Measurements from ENCODE around the gene ASH1L. TPM values are rescaled to one million over a fixed set of nuclear protein-coding genes. Genes with fewer than 3 reads are reported as not detected.
A peak's percentile ranks its signal among the peaks of the same experiment; 100 is the strongest.

ASH1L gene
- total and polyA plus RNA-seq, 9 of the 15 experiments (the other 6 are each of a cell fraction or from before 2014, with no cell fraction given): 2.0 to 23.3 (median 14.6) TPM

- TF ChIP-seq SREBF1 (IDR thresholded peaks at IDR 0.05; ENCODE audit: borderline replicate concordance, low read depth, low read length): no peak
- TF ChIP-seq NFE2 (IDR thresholded peaks at IDR 0.05; ENCODE audit: low read depth): no peak
- no peak for TF ChIP-seq MEF2D (tag; conservative IDR thresholded peaks at IDR 0.05; ENCODE audit: low read depth)
- TF ChIP-seq PTRF (tag; IDR thresholded peaks at IDR 0.05): no peak
- no peak for TF ChIP-seq ZNF121 (CRISPR knock-in tag; conservative IDR thresholded peaks at IDR 0.05)
- no peak for TF ChIP-seq ZNF77 (CRISPR knock-in tag; IDR thresholded peaks at IDR 0.05)
- TF ChIP-seq SUPT5H (IDR thresholded peaks at IDR 0.05): peak; percentile 74
- no peak for TF ChIP-seq ZNF212 (CRISPR knock-in tag; IDR thresholded peaks at IDR 0.05)
- TF ChIP-seq BDP1 (IDR thresholded peaks at IDR 0.05; ENCODE audit: insufficient read depth, insufficient read length): no peak
- no peak for TF ChIP-seq HDAC3 (IDR thresholded peaks at IDR 0.05; ENCODE audit: borderline replicate concordance, partially characterized antibody)
- no peak for TF ChIP-seq STAG1 (CRISPR knock-in tag; IDR thresholded peaks at IDR 0.05; ENCODE audit: borderline replicate concordance)
- TF ChIP-seq ZNF766 (CRISPR knock-in tag; conservative IDR thresholded peaks at IDR 0.05): no peak
- 0 out of 2 replicates have a peak, but pooled peaks have one; percentile 37 for TF ChIP-seq MBD2 (IDR thresholded peaks at IDR 0.05; ENCODE audit: borderline replicate concordance, low read depth)
- no peak for TF ChIP-seq PURB (CRISPR knock-in tag; IDR thresholded peaks at IDR 0.05; ENCODE audit: low read depth)
- no peak for TF ChIP-seq ZNF75A (CRISPR knock-in tag; IDR thresholded peaks at IDR 0.05)
- no peak for TF ChIP-seq ZBTB43 (CRISPR knock-in tag; IDR thresholded peaks at IDR 0.05)
- no peak for TF ChIP-seq ZNF184 (CRISPR knock-in tag; IDR thresholded peaks at IDR 0.05)
- TF ChIP-seq MEF2A (IDR thresholded peaks at IDR 0.05; ENCODE audit: control insufficient read depth, low read depth, low read length): no peak
- no peak for TF ChIP-seq TFE3 (CRISPR knock-in tag; IDR thresholded peaks at IDR 0.05)
- no peak for TF ChIP-seq COPS2 (conservative IDR thresholded peaks at IDR 0.05)
- TF ChIP-seq HBP1 (CRISPR knock-in tag; IDR thresholded peaks at IDR 0.05): 0 out of 2 replicates have a peak, but pooled peaks have one; percentile 73
- no peak for TF ChIP-seq MTF1 (CRISPR knock-in tag; IDR thresholded peaks at IDR 0.05; ENCODE audit: borderline replicate concordance)
- TF ChIP-seq KHSRP (IDR thresholded peaks at IDR 0.05): no peak
- no peak for TF ChIP-seq PKNOX1 (IDR thresholded peaks at IDR 0.05)
- no peak for TF ChIP-seq ZNF785 (CRISPR knock-in tag; IDR thresholded peaks at IDR 0.05)
These were observed 241.7 kb downstream of the ASH1L start, which contains the start of gene RUSC1 (continued) for GRCh38 chr1:155320661-155321617.
